ENCODE results near the gene RAB1A. TPM values are rescaled to one million over a fixed set of nuclear protein-coding genes. Genes with fewer than 3 reads are reported as not detected.

RAB1A gene
- total and polyA plus RNA-seq, 12 donors = 53.8 to 235 (median 136) TPM

DNA sequence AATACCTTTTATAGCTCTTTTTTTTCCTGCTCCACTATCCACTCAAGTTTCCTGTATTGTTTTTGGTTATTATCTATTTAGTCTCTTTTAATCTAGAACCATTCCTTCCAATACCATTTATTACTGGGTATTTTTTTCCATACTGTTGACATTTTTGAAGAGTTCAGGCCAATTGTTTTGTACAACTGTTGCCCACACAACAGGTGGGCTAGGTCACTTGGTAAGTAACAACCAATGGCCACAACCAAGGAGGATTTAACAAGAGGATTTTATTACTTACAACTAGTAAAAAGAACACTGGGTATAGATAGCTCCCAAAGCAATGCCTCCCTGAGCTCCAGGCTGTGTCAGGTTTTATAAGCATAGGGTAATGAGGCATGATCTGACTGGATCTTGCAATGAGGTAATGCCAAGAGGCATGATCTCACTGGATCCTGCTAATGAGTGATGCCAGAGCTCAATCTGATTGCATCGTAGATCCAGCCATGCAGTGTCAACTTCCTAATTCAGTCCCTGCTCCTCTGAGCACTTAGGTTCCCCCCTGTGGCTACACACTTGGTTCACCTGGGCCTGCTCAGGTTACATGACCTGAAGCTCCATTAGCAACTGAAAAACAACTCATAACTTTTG lies 80.8 kb downstream of the RAB1A start:
- WGBS, 4 donors = 86 to 100% (median 94%) methylated on average over 1 of the region's 1 CpG
- Histone ChIP-seq H3K36me3 (replicated peaks in 1 of 2) (no peaks in the 10 kb centered on the region), H3K9me3 (replicated peaks in 1 of 3) (peaks cover 0 to 3% (median 0%) of the 10 kb centered on the region in 3 donors), H3K27ac (no peak overlapping the region), H3K4me1 (replicated peaks in 1 of 2) (no peaks in the 10 kb centered on the region), H3K27me3 (no peaks in the 10 kb centered on the region), H3K4me3 (no peak overlapping the region)
- intact Hi-C loops (cut with DNase I) = no loop called here
- DNase-seq = no peak
- TF ChIP-seq, protein P1, sequence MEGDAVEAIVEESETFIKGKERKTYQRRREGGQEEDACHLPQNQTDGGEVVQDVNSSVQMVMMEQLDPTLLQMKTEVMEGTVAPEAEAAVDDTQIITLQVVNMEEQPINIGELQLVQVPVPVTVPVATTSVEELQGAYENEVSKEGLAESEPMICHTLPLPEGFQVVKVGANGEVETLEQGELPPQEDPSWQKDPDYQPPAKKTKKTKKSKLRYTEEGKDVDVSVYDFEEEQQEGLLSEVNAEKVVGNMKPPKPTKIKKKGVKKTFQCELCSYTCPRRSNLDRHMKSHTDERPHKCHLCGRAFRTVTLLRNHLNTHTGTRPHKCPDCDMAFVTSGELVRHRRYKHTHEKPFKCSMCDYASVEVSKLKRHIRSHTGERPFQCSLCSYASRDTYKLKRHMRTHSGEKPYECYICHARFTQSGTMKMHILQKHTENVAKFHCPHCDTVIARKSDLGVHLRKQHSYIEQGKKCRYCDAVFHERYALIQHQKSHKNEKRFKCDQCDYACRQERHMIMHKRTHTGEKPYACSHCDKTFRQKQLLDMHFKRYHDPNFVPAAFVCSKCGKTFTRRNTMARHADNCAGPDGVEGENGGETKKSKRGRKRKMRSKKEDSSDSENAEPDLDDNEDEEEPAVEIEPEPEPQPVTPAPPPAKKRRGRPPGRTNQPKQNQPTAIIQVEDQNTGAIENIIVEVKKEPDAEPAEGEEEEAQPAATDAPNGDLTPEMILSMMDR (IDR thresholded peaks at IDR 0.05) = no peak
- TF ChIP-seq POLR2A (IDR thresholded peaks at IDR 0.05) = no peak

DNA sequence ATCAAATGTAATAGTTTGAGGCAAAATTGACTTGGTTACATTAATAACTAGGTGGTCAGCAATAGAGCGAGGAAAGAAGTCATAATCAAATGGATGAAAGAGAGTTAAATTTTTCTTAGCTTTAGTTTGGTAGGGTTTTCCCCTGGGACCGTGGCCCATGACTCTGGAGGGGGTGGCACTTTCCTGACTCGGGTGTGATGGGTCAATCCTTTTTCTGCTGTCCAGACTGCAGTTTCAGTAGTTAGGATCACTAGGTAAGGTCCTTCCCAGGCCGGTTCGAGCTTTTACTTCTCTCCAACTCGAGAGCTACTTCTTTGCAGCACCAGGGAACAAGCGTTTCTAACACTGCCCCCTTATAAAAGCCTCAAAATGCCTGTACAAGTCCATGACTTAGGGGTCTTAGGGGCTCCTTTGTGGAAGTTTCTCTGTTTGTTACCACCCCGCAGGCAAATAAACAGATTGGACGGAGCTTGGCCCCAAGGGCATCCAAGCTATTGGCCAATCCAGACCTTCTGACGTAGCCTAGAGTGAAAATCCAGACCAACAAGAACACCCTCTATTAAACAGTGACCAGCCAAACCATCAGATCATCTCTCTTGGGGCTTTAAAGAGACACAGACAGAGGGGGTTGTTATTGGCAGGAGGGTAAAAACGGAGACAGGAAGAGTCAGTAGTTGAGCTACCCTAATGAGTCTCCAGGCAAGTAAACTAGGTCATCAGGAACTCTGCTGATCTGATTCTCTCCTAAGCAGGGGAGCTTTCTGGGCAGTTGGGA lies 83.1 kb downstream of the RAB1A start:
- no peak overlapping the region for H3K27ac ChIP-seq
- 81 to 92% (median 91%) methylated on average over 11 of the region's 11 CpGs for WGBS, 4 donors
- H3K9me3 ChIP-seq (replicated peaks in 1 of 3) = peaks cover 0 to 4% (median 0%) of the 10 kb centered on the region in 3 donors
- H3K36me3 ChIP-seq (replicated peaks in 1 of 2) = no peaks in the 10 kb centered on the region
- no peaks in the 10 kb centered on the region for H3K4me1 ChIP-seq (replicated peaks in 1 of 2)
- no peak for DNase-seq
- TF ChIP-seq, protein P1 (IDR thresholded peaks at IDR 0.05) = no peak
- no peak for TF ChIP-seq POLR2A (IDR thresholded peaks at IDR 0.05)
- H3K27me3 ChIP-seq = no peaks in the 10 kb centered on the region
- intact Hi-C loops (cut with DNase I) = no loop called here
- H3K4me3 ChIP-seq = no peak overlapping the region

DNA sequence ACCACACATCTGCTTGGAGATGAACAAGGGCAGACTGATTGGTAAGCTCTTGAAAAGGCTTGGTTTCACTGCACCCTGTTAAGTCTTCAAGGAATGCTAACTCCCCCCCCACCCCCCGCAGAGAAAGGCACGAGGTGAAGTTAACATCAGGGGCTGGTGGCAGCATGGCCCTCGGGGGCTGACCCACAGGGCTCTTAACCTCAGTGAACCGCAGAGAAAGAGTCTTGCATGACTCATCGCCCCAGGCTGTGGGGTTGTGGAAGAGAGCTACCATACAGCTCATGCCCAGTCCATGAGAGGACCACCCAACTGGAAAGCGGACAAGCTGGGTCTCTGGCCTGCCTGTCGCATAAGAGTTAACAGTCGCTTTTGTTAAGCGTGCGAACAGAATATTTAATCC lies 84.3 kb downstream of the RAB1A start:
- Histone ChIP-seq H3K9me3 (replicated peaks in 1 of 3) (peaks cover 0 to 4% (median 0%) of the 10 kb centered on the region in 3 donors), H3K36me3 (replicated peaks in 1 of 2) (no peaks in the 10 kb centered on the region), H3K4me3 (no peak overlapping the region), H3K27me3 (no peaks in the 10 kb centered on the region), H3K4me1 (replicated peaks in 1 of 2) (no peaks in the 10 kb centered on the region), H3K27ac (no peak overlapping the region)
- TF ChIP-seq POLR2A (IDR thresholded peaks at IDR 0.05) = no peak
- TF ChIP-seq, protein P1 (IDR thresholded peaks at IDR 0.05) = no peak
- intact Hi-C loops (cut with DNase I) = no loop called here
- DNase-seq = no peak
- whole genome bisulfite sequencing, 4 donors = 65 to 76% (median 74%) methylated on average over 8 to 10 of the region's 10 CpGs

DNA sequence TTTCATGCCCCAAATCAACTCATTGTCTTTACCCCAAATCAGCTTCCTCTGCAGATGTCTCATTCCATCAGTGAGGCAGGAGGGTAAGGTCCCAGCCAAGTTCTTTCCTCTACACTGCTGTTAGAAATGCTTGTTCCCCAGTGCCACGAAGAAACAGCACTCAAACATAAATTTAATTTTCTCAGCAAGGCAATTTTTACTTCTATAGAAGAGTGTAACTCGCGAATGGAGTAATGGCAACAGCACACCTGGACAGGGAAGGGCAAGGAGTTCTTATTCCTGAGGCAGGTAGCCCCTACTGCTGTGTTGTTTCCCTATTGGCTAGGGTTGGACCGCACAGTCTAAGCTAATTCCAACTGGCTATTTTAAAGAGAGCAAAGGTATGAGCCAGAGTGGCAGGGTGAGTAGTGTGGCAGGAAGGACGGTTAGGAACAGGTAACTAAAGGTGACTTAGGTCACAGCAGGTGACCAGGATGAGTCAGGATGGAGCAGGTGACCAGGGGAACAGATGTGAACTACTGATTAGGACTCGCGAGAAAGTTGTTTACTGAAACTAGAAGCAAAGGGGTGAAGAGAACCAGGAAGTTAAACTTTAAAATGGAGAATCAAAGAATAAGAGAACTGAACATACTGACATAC lies 85.7 kb downstream of the RAB1A start:
- Histone ChIP-seq H3K4me1 (replicated peaks in 1 of 2) (peaks cover 0 to 5% of the 10 kb centered on the region in 2 donors), H3K27me3 (no peaks in the 10 kb centered on the region), H3K9me3 (replicated peaks in 1 of 3) (peaks cover 0 to 4% (median 0%) of the 10 kb centered on the region in 3 donors), H3K4me3 (no peak overlapping the region), H3K36me3 (replicated peaks in 1 of 2) (no peaks in the 10 kb centered on the region), H3K27ac (no peak overlapping the region)
- intact Hi-C loops (cut with DNase I) = no loop called here
- no peak for TF ChIP-seq POLR2A (IDR thresholded peaks at IDR 0.05)
- TF ChIP-seq, protein P1 (IDR thresholded peaks at IDR 0.05) = no peak
- DNase-seq = no peak
- 94 to 97% (median 95%) methylated on average over 7 of the region's 7 CpGs for WGBS, 4 donors
